ENCODE measurements around the gene OPRM1. TPM values are rescaled to one million over a fixed set of nuclear protein-coding genes. Genes with fewer than 3 reads are reported as not detected.

The OPRM1 gene
- total RNA-seq, 1 experiment from 2014 or later: not detected

DNA sequence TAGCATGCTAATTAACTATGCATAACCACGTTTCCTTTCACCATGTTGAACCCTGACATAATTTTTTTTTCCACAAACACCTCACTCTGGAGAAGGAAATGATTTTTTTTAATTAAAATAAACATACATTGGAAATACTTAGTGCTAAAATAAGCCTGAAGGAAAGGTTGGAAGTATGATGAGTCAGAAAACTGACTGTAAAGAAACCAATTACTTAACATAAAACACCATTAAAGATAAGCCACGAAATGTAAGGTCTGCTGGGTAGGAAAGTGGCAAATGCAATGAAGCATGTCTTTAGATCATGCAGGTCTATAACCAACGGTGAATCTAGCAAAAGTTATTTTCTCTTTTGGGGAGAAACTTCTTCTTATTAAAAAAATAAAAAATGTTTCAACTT, 47.5 kb downstream of the OPRM1 start:
- no peak overlapping the region for H3K27ac ChIP-seq (ENCODE audit: insufficient read length, low read depth, low read length)
- no peaks in the 10 kb centered on the region for H4K20me1 ChIP-seq (ENCODE audit: control insufficient read depth, insufficient read depth, insufficient read length)
- DNase-seq: no peak
- no peaks in the 10 kb centered on the region for H3K23me2 ChIP-seq (ENCODE audit: insufficient read length, low read depth, low read length, poor library complexity, severe bottlenecking)
- TF ChIP-seq, protein P1, sequence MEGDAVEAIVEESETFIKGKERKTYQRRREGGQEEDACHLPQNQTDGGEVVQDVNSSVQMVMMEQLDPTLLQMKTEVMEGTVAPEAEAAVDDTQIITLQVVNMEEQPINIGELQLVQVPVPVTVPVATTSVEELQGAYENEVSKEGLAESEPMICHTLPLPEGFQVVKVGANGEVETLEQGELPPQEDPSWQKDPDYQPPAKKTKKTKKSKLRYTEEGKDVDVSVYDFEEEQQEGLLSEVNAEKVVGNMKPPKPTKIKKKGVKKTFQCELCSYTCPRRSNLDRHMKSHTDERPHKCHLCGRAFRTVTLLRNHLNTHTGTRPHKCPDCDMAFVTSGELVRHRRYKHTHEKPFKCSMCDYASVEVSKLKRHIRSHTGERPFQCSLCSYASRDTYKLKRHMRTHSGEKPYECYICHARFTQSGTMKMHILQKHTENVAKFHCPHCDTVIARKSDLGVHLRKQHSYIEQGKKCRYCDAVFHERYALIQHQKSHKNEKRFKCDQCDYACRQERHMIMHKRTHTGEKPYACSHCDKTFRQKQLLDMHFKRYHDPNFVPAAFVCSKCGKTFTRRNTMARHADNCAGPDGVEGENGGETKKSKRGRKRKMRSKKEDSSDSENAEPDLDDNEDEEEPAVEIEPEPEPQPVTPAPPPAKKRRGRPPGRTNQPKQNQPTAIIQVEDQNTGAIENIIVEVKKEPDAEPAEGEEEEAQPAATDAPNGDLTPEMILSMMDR (conservative IDR thresholded peaks at IDR 0.05): no peak
- H2BK120ac ChIP-seq (ENCODE audit: low read depth, low read length, poor library complexity, severe bottlenecking): no peak overlapping the region
- H3K79me2 ChIP-seq (ENCODE audit: insufficient read depth, low read length): no peaks in the 10 kb centered on the region
- no peaks in the 10 kb centered on the region for H3K9me3 Mint-ChIP-seq
- no peak overlapping the region for H2BK12ac ChIP-seq (ENCODE audit: insufficient read length, low read depth, low read length)
- H3K56ac ChIP-seq (ENCODE audit: insufficient read length, low read depth, low read length): no peak overlapping the region
- H3K27me3 ChIP-seq (ENCODE audit: insufficient read depth, low read length): no peaks in the 10 kb centered on the region
- H4K91ac ChIP-seq (ENCODE audit: insufficient read length, low read depth, low read length): no peak overlapping the region
- no peaks in the 10 kb centered on the region for H3K9me3 ChIP-seq (ENCODE audit: control insufficient read depth, low read depth, low read length)
- H3K23ac ChIP-seq (ENCODE audit: insufficient read length, low read depth, low read length): no peak overlapping the region
- H3K79me1 ChIP-seq (ENCODE audit: insufficient read depth, low read depth, low read length, poor library complexity, severe bottlenecking): no peaks in the 10 kb centered on the region
- no peak overlapping the region for H3K4me2 ChIP-seq (ENCODE audit: insufficient read depth, insufficient read length, low read length)
- H4K8ac ChIP-seq (replicated peaks; ENCODE audit: insufficient read length, low read depth, low read length): no peak overlapping the region
- H2AFZ ChIP-seq (ENCODE audit: low read length): no peak overlapping the region
- no peak overlapping the region for H3K4ac ChIP-seq (ENCODE audit: low read depth, low read length)
- H3K9ac ChIP-seq (ENCODE audit: extremely low read depth, insufficient read length, low read length): no peak overlapping the region
- no peak overlapping the region for H3K4me3 Mint-ChIP-seq
- H3K4me1 ChIP-seq (ENCODE audit: insufficient read depth, low read length): no peaks in the 10 kb centered on the region
- H3K4me1 Mint-ChIP-seq: no peaks in the 10 kb centered on the region
- H3K27ac Mint-ChIP-seq: no peak overlapping the region
- H2AK5ac ChIP-seq (ENCODE audit: insufficient read length, low read length): no peak overlapping the region
- no peak overlapping the region for H2BK20ac ChIP-seq (ENCODE audit: low read depth, low read length, poor library complexity, severe bottlenecking)
- no CpG with 5 or more reads among the region's 3 CpGs for WGBS (ENCODE audit: extremely low coverage, insufficient read length, low lambda C conversion rate)
- H2BK15ac ChIP-seq (ENCODE audit: low read depth, low read length): no peak overlapping the region
- H3K27me3 Mint-ChIP-seq (ENCODE audit: low read depth): no peaks in the 10 kb centered on the region
- no peak overlapping the region for H4K5ac ChIP-seq (ENCODE audit: insufficient read length, low read depth, low read length)
- no peak overlapping the region for H3K18ac ChIP-seq (ENCODE audit: insufficient read length, low read depth, low read length)
- H3K36me3 Mint-ChIP-seq (ENCODE audit: insufficient read depth in 1 of 3, low read depth in 3 of 3): no peaks in the 10 kb centered on the region
- no peak overlapping the region for H2BK5ac ChIP-seq (ENCODE audit: insufficient read length, low read length)
- H3K14ac ChIP-seq (ENCODE audit: insufficient read depth, low read length): no peak overlapping the region
- no peak overlapping the region for H3T11ph ChIP-seq (ENCODE audit: low read length)

All from H9 (cell line).